NCI-H1436 treated with DMSO at 0.1 percent for 48 hours (cell line): ENCODE results near the gene IDE.
A peak's percentile ranks its signal among the peaks of the same experiment; 100 is the strongest.
"Not testable (repeated sequence)": the region's sequence is repeated elsewhere in the genome, so short reads cannot be mapped to it uniquely, and the experiment has no call there.

ENCODE experiments used
- DNase-seq: peaks from one replicate; lab custom pipeline; 2025; lab: John Stamatoyannopoulos, UW

IDE gene

GRCh38 chr10:92573798-92574547 is at the start of gene IDE:
TSS of gene IDE (minus strand) at chr10:92574093. CDS start at chr10:92574019, 74 bp downstream.
- peak; percentile 50 for DNase-seq

GRCh38 chr10:92619368-92619767 is 45.5 kb upstream of the IDE start:
- no peak for DNase-seq

DNA sequence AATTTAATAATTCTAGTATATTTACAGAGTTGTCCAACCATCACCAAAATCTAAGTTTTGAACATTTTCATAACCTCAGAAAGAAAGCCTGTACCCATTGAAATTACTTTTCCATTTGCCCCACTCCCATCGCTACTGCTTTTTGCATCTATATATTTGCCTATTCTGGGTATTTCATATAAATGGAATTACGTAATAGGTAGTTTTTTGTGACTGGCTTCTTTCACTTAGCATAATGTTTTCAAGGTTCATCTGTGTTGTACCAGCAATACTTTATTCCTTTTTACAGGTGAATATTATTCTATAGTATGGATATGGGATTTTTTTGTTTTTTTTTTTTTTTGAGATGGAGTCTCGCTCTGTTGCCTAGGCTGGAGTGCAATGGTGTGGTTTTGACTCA is 41.6 kb upstream of the IDE start:
- DNase-seq = no peak

DNA sequence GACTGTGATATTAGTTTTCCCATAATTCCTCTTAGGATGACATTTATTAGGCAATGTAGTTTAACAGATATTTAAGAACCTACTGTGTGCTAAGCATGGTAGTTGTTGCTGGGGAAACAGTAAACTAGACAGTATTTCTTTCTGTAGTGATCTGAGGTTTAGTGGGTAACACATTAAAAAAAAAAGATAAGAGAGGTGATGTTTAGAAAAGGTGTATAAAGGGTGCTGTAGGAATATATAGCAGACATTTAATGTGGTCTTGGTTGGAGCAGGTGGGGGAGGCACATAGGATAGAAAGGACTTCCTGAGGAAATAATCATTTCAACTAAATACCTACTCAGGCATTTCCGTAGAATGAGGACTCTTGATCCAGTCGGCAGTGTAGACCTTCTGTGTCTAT is 30.9 kb upstream of the IDE start:
- no peak for DNase-seq

GRCh38 chr10:92598321-92598720 is 24.4 kb upstream of the IDE start:
- DNase-seq = no peak

DNA sequence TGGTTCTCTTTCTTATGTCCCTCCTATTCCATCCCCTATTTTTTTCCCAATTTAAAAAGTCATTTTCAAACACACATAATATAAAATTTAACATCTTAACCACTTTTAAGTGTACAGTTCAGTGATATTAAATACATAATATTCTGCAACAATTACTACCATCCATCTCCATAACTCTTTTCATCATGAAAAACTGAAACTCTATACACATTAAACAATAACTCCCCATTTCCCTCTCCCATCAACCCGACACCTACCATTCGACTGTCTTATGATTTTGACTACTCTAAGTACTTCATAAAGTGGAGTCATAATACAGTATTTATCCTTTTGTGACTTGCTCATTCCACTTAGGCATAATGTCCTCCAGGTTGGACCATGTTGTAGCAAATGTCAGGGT is 21.6 kb upstream of the IDE start:
- DNase-seq = no peak

DNA sequence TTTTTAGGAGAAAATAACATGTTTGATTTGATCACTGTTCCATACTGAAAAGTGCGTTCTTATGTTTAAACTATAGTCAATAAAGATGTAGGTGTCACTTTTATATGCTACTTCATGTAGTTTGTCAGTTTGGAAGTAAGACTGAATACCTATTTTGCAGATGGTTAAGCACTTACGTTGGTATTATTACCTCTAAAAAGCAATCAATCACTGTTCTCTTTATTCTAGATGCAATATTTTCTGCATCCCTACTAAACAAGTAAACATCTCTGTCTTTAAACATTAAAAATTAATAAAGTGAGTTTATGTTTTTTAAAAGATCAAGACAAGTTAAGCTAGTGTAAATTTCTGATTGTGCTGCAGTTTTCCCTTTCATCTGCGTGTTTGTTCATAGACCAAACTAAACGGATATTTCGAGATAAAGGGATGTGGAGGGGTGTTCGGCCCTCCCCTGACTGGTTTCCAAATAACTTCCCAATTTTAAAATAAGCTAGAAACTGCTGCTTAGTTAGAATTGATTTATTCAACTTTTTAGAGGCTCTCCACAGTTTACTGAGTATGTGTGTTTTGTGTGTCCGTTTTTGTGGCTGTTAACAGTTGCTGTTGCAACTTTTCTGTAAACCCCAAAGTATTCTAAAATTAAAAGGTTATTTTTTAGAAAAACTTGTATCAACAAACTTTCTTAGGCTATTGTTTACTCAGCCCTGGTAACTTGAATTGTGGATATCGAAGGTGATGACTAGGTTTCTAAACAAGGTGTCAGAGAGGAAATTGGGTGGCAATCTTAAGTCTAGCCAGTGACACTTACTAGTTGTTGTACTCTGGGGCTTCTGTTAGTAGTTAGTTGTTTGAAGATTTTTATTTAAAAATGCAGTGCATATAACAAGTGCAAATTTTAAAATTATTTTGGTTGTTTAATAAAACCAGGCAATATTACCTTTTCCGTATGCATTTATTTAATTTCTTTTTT is 20.0 kb upstream of the IDE start:
- no peak for DNase-seq

DNA sequence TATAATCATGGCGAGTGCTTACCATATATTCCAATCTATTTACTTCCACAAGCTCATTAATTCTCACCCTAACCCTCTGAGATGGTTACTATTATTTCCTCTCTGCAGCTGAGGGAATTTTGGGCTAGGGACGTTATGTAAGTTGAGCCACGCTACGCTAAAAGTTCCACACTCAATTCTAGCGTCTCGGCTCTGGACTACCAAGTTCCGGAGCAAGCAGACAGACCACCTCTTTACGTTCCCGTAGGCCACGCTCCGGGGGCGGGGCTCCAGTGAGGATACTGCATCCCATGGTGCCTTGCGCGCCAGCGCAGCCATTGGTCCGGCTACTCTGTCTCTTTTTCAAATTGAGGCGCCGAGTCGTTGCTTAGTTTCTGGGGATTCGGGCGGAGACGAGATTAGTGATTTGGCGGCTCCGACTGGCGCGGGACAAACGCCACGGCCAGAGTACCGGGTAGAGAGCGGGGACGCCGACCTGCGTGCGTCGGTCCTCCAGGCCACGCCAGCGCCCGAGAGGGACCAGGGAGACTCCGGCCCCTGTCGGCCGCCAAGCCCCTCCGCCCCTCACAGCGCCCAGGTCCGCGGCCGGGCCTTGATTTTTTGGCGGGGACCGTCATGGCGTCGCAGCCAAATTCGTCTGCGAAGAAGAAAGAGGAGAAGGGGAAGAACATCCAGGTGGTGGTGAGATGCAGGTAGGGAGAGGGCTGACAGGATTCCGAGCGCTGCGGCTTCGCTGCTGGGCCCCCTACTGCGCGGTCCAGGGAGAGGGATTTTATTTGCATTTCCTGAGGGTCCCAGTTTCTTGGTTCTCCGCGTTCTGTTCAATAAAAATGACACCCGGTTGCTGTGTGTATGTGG is 19.1 kb upstream of the IDE start, which contains the start of gene KIF11:
KIF11 (plus strand) TSS at position 370 of the 858 bp plus-strand sequence; CDS start at position 616, 246 bp downstream.
- DNase-seq = peak; percentile 93

GRCh38 chr10:92591550-92592022 is 17.7 kb upstream of the IDE start:
- peak; percentile 67 for DNase-seq

DNA sequence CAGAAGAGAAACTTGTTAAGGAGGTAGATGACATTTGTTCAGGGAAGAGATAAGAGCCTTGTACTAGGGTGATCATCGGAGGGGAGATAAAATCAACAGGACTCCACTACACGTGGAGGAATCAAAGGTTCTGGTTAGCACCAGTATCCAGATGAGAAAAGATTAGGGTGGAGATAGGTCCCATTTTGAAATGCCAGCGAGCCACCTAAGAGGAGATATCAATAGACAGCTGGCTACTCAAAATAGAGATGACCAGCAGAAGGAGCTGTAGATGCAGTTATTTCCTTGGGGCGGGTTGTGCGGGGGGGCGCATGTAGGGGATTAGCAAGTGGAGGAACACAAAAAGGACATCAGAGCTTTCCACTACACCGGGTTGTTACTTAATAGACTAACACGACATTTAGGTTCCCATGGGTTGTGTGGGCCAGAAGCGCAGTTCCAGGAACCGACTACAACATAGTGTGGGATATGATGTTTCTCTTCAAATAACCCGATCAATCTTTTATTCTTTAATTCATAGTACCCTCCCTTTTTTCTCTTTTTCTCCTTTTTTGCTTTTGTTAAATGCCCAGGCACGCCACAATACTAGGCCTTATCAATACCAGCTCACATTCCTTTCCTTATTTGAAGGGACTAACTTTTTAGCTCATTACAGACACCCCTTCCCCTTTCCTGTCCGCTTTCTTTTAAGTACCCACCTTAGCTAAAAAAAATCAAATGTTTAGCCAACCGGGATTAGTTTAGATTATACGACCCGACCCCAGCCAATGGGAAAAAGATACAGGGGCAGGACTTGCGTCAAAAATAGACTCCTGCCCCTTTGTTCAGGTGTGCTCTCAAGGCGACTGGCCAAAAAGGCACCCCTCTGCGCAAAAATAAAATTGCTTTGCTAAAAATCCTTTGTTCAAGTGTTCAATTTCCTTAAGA is 17.0 kb upstream of the IDE start:
- DNase-seq = no peak

- DNase-seq = not testable (repeated sequence)
Measured at GRCh38 chr10:92582347-92582746, 8.5 kb upstream of the IDE start.

GRCh38 chr10:92575961-92576360 is 2.1 kb upstream of the IDE start:
- DNase-seq = no peak

DNA sequence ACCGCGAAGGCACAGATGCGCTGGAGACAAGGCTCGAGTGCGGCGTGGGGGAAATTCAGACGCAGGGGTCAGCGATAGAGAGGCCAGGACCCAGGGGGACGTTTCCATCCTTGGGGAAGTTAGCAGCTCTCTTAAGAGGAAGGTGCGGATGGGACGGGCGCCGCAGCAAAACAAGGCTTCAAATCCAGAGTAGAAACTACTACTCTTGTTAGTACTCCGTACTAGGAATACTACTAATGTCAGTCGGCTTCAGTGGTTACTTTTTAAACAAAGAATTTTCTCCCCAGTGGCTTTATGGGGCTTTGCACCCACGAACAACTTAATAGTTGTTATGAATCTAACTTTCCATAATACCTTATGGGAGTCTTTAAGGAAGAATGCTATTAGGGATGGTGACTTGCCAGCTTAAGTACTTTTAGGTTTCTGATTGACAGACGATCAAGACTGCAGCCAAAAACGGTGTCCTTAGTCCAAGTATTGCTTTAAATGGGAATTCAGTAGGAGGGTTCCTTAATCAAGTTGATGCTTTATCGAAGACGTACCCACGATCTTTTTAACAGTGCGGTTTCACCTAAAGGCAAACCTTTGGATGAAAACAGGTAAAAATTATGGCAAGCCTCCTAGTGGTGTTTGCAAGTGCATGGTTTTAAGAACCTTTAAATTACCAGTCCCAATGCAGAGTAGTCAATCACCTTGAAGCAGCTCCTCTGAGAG is 812 bp upstream of the IDE start:
- DNase-seq = no peak

DNA sequence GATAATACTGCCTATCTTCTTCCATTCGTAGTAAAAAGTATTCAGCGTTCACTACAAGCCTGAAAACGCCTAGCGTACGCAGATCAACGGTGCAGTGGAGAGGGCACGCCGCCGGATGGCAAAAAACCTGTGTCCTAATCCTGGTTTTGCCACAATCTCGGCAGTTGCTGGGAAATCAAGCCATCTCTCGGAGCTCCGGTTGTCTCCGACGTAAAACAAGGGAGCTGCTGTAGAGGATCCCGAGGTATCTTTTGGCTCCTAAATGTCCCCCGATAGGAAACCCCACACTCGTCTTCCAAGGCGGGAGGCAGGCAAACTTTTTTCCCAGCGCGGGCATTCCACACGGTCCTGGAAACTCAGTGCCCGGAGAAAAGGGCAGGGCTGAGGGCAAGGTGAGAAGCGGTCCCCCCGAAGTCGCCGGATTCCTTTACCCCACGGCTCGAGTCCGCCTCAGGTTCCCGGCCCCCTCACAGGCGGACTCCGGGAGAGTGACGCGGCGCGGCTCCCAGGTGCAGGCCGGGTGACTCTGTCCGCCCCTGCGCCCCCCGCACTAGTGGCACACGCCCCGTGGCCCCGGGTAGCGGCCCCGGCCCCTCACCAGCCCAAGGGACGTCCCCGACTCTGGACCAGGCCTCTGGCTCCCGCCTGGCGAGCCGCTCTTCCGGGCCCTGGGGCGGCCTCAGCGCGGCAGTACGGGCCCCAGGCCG is 649 bp downstream of the IDE start:
- DNase-seq = no peak

- DNase-seq = no peak
Measured at GRCh38 chr10:92572362-92573090, 1.4 kb downstream of the IDE start.

- no peak for DNase-seq
Measured at GRCh38 chr10:92571649-92572048, 2.2 kb downstream of the IDE start.

DNA sequence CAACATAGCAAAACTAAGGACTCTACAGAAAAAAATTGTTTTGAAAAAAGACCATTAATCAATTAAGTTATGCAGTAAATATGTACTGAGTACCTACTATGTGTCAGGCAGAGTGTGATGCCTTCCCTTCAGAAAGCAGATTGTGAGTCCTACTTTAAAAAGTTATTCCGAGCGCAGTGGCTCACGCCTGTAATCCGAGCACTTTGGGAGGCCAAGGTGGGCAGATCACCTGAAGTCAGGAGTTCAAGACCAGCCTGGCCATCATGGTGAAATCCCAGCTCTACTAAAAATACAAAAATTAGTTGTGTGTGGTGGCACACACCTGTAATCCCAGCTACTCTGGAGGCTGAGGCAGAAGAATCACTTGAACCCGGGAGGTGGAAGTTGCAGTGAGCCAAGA is 4.2 kb downstream of the IDE start:
- not testable (repeated sequence) for DNase-seq

DNA sequence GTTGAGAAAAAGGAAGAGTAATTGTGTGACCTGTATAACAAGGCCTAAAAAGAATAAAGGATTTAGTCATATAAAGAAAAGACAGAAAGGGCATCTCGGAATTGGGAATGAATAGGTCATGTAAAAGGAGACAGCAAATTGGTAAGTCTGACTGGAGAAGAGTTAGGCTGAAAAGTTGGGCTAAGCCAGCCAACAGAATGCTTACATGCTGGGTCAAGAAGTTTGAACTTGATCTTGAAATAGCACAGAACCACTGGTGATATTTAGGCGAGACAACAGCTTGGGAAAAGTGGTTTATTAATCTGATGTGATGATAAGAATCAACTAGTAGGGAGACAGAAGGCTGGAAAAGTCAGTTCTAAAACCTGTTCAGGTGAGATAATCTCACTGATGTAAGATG is 4.8 kb downstream of the IDE start:
- DNase-seq = no peak
